ENCODE measurements around the gene ZNF133.

GRCh38 chr20:18240997-18241396 is 47.3 kb upstream of the ZNF133 start:
- TF ChIP-seq POLR2AphosphoS5 (IDR thresholded peaks at IDR 0.05; ENCODE audit: insufficient read depth, low read depth, low read length): no peak
- no peak for TF ChIP-seq CTCF (IDR thresholded peaks at IDR 0.05; ENCODE audit: extremely low read depth in 1 of 2, insufficient read depth in 1 of 2, low read depth in 1 of 2, low read length in 2 of 2)
- TF ChIP-seq MYC (IDR thresholded peaks at IDR 0.05; ENCODE audit: low read depth, low read length): no peak
- TF ChIP-seq POLR2A (IDR thresholded peaks at IDR 0.05; ENCODE audit: low read depth, low read length): no peak
- no peak for TF ChIP-seq JUN (IDR thresholded peaks at IDR 0.05; ENCODE audit: borderline replicate concordance, insufficient read depth, insufficient read length, low read depth)
- TF ChIP-seq MAX (IDR thresholded peaks at IDR 0.05; ENCODE audit: insufficient read depth, insufficient read length): no peak
- TF ChIP-seq EZH2 (IDR thresholded peaks at IDR 0.05; ENCODE audit: borderline replicate concordance, low read depth, low read length, severe bottlenecking): no peak

Data from endothelial cell of umbilical vein (primary cell).